Parathyroid adenoma (tissue), 2 donors: ENCODE data around the gene OR56B1.

Source experiments
- H2AFZ ChIP-seq: fragments of 300-600 bp; sonication (generic); one replicate; pipeline ENCODE4 v1.7.0; 2017; ENCODE audit warnings: antibody characterized with exemption, mild to moderate bottlenecking
- H3K27ac ChIP-seq: fragments of 300-600 bp; sonication (generic); one replicate; pipeline ENCODE4 v1.7.0; 2017
- H3K27me3 ChIP-seq: fragments of 300-600 bp; sonication (generic); one replicate; pipeline ENCODE4 v1.7.0; 2017; ENCODE audit warnings: low read length; ENCODE audit not compliant: control insufficient read depth, insufficient read depth
- H3K36me3 ChIP-seq: fragments of 300-600 bp; sonication (generic); one replicate; pipeline ENCODE4 v1.7.0; 2017; ENCODE audit warnings: low read length; ENCODE audit not compliant: control insufficient read depth, insufficient read depth
- H3K4me1 ChIP-seq: fragments of 300-600 bp; sonication (generic); one replicate; pipeline ENCODE4 v1.7.0; 2017; ENCODE audit warnings: control low read depth
- H3K4me2 ChIP-seq: fragments of 300-600 bp; sonication (generic); one replicate; pipeline ENCODE4 v1.7.0; 2017; ENCODE audit warnings: low read length
- H3K4me3 ChIP-seq: fragments of 300-600 bp; sonication (generic); one replicate; pipeline ENCODE4 v1.7.0; 2017; ENCODE audit warnings: low read depth, low read length
- H3K79me2 ChIP-seq: fragments of 300-600 bp; sonication (generic); one replicate; pipeline ENCODE4 v1.7.0; 2017; ENCODE audit warnings: control low read depth
- H3K9ac ChIP-seq: fragments of 300-600 bp; sonication (generic); one replicate; pipeline ENCODE4 v1.7.0; 2017; ENCODE audit warnings: mild to moderate bottlenecking
- H3K9me3 ChIP-seq: fragments of 300-600 bp; sonication (generic); one replicate; pipeline ENCODE4 v1.7.0; 2017; ENCODE audit warnings: low read length; ENCODE audit not compliant: control insufficient read depth
- TF ChIP-seq, protein P1 (sequence below): fragments of 300-600 bp; sonication (generic); IDR thresholded peaks from one replicate; pipeline ENCODE4 v1.7.0; 2017; ENCODE audit warnings: antibody characterized with exemption, mild to moderate bottlenecking
- donor health status: primary hyperparathyroidism.

The OR56B1 gene

DNA sequence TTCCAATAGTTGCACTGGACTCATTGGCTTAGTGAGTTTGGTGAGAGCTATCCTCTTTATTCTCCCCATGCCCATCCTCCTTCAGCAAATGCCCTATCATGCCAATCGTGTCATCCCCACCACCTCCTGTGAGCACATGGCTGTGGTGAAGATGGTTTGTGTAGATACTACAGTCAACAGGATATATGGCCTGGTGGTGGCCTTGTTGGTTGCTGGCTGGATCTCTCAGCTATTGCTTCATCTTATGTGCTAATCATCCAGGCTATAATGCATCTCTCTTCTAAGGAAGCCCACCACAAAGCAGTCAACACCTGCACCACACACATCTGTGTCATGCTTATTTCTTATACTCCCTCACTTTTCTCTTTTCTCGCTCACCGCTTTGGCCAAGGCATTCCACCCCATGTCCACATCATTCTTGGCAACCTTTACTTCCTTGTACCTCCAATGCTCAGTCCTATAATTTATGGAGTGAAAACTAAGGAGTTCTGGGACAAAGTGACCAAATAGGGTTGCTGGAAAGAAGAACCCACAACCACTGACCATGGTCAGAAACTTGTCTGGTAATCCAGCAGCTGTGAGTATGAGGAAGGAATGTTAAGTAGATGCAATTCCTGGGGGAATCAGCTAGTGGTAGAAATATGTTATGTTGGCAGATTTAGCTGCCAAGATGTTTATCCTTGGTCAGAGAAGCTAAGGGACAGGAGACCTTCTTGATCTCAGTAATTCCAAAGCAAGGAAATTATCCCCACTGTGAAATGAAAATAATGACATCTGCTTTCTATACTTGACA, 16.3 kb upstream of the OR56B1 start:
- H3K27ac ChIP-seq = no peak overlapping the region

DNA sequence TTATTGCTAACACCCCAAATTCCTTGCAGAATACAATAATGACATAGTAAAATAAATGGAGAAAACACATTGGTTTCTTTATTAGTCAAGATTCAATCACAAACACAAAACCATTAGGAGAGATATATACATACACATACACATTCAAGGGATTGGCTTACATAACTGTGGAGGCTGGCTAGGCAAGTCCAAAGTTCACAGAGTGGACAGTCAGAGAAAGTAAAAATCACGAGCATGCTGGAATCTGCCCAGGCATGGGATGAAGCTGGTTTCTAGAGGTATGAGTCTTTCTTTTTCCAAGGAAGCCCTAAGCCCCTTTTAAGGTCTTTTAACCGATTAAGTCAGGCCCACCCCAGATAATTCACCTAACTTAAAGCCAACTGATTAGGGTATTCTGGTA, 13.6 kb upstream of the OR56B1 start:
- Histone ChIP-seq H3K4me2 (no peak overlapping the region), H3K27me3 (no peaks in the 10 kb centered on the region), H3K4me3 (no peak overlapping the region), H3K79me2 (no peaks in the 10 kb centered on the region), H3K4me1 (no peaks in the 10 kb centered on the region), H3K9me3 (no peaks in the 10 kb centered on the region), H3K36me3 (no peaks in the 10 kb centered on the region), H3K9ac (no peak overlapping the region), H2AFZ (no peak overlapping the region), H3K27ac (no peak overlapping the region)
- TF ChIP-seq, protein P1, sequence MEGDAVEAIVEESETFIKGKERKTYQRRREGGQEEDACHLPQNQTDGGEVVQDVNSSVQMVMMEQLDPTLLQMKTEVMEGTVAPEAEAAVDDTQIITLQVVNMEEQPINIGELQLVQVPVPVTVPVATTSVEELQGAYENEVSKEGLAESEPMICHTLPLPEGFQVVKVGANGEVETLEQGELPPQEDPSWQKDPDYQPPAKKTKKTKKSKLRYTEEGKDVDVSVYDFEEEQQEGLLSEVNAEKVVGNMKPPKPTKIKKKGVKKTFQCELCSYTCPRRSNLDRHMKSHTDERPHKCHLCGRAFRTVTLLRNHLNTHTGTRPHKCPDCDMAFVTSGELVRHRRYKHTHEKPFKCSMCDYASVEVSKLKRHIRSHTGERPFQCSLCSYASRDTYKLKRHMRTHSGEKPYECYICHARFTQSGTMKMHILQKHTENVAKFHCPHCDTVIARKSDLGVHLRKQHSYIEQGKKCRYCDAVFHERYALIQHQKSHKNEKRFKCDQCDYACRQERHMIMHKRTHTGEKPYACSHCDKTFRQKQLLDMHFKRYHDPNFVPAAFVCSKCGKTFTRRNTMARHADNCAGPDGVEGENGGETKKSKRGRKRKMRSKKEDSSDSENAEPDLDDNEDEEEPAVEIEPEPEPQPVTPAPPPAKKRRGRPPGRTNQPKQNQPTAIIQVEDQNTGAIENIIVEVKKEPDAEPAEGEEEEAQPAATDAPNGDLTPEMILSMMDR = no peak

More for the DNA sequence above, 16.3 kb upstream of the OR56B1 start:
- Histone ChIP-seq H3K27me3 (no peaks in the 10 kb centered on the region), H3K36me3 (no peaks in the 10 kb centered on the region), H3K4me3 (no peak overlapping the region), H3K4me2 (no peak overlapping the region), H2AFZ (no peak overlapping the region), H3K4me1 (no peaks in the 10 kb centered on the region), H3K79me2 (no peaks in the 10 kb centered on the region), H3K9me3 (no peaks in the 10 kb centered on the region), H3K9ac (no peak overlapping the region)
- TF ChIP-seq, protein P1 = no peak

DNA sequence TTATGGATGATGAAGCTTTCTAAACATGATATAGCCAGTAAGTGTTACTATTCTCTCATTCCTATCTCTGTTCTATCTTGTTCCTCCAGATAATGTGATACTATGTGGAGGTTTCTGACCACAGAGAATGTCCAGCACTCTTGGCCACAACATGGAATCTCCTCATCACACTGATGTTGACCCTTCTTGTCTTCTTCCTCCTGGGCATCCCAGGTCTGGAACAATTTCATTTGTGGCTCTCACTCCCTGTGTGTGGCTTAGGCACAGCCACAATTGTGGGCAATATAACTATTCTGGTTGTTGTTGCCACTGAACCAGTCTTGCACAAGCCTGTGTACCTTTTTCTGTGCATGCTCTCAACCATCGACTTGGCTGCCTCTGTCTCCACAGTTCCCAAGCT, 9.9 kb upstream of the OR56B1 start:
- Histone ChIP-seq H3K27ac (no peak overlapping the region), H3K9me3 (no peaks in the 10 kb centered on the region), H3K27me3 (no peaks in the 10 kb centered on the region), H3K4me3 (no peak overlapping the region), H3K9ac (no peak overlapping the region), H3K36me3 (no peaks in the 10 kb centered on the region), H3K4me2 (no peak overlapping the region), H3K4me1 (no peaks in the 10 kb centered on the region), H3K79me2 (no peaks in the 10 kb centered on the region), H2AFZ (no peak overlapping the region)
- TF ChIP-seq, protein P1 = no peak

DNA sequence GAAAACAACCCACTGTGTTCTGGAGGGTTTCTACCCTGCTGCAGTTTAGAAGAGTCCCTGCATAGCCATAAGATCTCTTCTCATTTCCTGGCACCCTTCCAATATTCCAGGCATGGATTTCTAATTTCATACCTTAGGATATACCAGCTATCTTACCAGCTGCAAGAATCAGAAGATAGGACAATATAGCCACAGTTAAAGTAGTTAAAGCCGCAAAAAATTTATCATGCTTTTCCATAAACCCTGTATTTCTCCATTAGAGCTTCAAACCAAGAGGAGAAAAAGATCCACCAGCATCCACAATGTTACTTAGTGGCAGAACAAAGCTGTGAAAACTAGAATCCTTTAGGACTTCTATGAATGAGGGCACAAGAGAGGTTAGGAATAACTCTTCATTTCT, 8.6 kb upstream of the OR56B1 start:
- no peak overlapping the region for H3K9ac ChIP-seq

More for the DNA sequence above, 8.6 kb upstream of the OR56B1 start:
- Histone ChIP-seq H3K36me3 (no peaks in the 10 kb centered on the region), H3K4me1 (no peaks in the 10 kb centered on the region), H3K79me2 (no peaks in the 10 kb centered on the region), H3K4me2 (no peak overlapping the region), H3K4me3 (no peak overlapping the region), H2AFZ (no peak overlapping the region), H3K27ac (no peak overlapping the region), H3K9me3 (no peaks in the 10 kb centered on the region), H3K27me3 (no peaks in the 10 kb centered on the region)
- TF ChIP-seq, protein P1 = no peak
